ENCODE measurements around the gene SMYD2. TPM values are rescaled to one million over a fixed set of nuclear protein-coding genes. Genes with fewer than 3 reads are reported as not detected.

Gene SMYD2
- total and polyA plus RNA-seq, 10 of the 15 experiments (the other 5 are each of a cell fraction or from before 2014, with no cell fraction given) = 8.3 to 55.7 (median 26.4) TPM

DNA sequence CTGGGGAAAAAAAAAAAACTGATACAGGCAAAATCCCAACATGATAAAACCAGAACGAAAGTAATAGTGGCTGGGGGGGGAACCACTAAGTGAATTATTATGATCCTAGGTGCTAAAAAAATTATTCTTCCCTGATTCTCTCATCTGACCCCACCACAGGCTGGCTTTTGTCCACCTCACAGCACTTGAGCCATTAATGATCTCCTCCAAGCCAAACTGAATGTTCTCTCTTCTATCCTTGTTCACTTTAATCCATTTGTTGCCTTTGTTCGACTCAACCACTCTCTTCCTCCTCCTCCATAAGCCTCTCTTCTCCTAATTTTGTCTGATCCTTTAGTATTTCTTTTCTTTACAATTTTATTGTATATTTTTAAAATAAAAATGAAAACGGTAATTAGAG, 16.0 kb upstream of the SMYD2 start (continued):
- TF ChIP-seq, protein P1, sequence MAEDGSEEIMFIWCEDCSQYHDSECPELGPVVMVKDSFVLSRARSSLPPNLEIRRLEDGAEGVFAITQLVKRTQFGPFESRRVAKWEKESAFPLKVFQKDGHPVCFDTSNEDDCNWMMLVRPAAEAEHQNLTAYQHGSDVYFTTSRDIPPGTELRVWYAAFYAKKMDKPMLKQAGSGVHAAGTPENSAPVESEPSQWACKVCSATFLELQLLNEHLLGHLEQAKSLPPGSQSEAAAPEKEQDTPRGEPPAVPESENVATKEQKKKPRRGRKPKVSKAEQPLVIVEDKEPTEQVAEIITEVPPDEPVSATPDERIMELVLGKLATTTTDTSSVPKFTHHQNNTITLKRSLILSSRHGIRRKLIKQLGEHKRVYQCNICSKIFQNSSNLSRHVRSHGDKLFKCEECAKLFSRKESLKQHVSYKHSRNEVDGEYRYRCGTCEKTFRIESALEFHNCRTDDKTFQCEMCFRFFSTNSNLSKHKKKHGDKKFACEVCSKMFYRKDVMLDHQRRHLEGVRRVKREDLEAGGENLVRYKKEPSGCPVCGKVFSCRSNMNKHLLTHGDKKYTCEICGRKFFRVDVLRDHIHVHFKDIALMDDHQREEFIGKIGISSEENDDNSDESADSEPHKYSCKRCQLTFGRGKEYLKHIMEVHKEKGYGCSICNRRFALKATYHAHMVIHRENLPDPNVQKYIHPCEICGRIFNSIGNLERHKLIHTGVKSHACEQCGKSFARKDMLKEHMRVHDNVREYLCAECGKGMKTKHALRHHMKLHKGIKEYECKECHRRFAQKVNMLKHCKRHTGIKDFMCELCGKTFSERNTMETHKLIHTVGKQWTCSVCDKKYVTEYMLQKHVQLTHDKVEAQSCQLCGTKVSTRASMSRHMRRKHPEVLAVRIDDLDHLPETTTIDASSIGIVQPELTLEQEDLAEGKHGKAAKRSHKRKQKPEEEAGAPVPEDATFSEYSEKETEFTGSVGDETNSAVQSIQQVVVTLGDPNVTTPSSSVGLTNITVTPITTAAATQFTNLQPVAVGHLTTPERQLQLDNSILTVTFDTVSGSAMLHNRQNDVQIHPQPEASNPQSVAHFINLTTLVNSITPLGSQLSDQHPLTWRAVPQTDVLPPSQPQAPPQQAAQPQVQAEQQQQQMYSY (CRISPR knock-in tag; IDR thresholded peaks at IDR 0.05) = no peak
- TF ChIP-seq SIX5 (IDR thresholded peaks at IDR 0.05; ENCODE audit: low read depth, low read length, severe bottlenecking) (no peak), MTA3 (IDR thresholded peaks at IDR 0.05; ENCODE audit: borderline replicate concordance, low read length) (no peak), CHD2 (IDR thresholded peaks at IDR 0.05; ENCODE audit: borderline replicate concordance, low read depth, low read length) (no peak)

DNA sequence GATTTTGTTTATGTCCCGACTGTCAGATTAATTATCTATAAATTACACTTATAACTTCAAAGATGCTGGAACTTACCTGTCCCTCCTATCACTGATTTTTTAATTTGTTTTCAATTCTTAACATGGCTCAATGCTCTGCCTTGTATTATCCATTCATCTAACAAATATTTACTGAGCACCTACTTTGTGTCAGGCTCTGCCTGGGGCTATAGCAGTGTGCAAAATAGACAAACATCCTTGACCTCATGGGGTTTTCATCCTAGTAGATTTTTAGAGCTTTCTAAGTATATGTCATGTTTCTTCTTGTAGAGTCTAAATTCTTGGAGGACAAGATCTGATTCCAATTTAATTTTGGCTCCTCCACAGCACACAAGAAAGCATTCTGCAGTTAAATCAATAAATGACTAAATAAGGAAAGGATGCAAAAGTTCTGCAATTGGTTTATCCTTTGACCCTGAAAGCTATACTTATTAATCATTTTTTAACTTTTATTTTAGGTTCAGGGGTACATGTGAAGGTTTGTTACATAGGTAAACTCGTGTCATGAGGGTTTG, 10.8 kb upstream of the SMYD2 start:
- Histone ChIP-seq H2AFZ (ENCODE audit: control insufficient read depth, low read depth, low read length) (no peak overlapping the region), H3K9me3 (replicated peaks; ENCODE audit: control insufficient read depth, insufficient read depth, low read length) (no peaks in the 10 kb centered on the region; the same call in 2 of the 3 replicates), H3K4me3 (no peak overlapping the region), H3K27me3 (replicated peaks in 1 of 2; ENCODE audit: control insufficient read depth in 2 of 2, insufficient read depth in 2 of 2, low read length in 1 of 2) (no peaks in the 10 kb centered on the region; a peak in 1 of 4 replicates), H3K79me2 (ENCODE audit: control insufficient read depth, insufficient read depth, low read length) (no peaks in the 10 kb centered on the region), H3K27ac (ENCODE audit: control insufficient read depth, insufficient read depth) (no peak overlapping the region), H3K36me3 (ENCODE audit: control insufficient read depth in 2 of 2, insufficient read depth in 2 of 2, low read length in 1 of 2) (no peaks in the 10 kb centered on the region), H3K4me2 (ENCODE audit: control insufficient read depth, insufficient read depth) (no peak overlapping the region), H3K4me1 (ENCODE audit: control insufficient read depth, insufficient read depth, low read length) (no peaks in the 10 kb centered on the region), H3K9ac (ENCODE audit: control insufficient read depth, insufficient read depth, low read length) (no peak overlapping the region), H4K20me1 (ENCODE audit: control insufficient read depth, insufficient read depth) (no peaks in the 10 kb centered on the region)
- ChIA-PET POLR2A (no interaction called here), SMC1A (ENCODE audit: uncharacterized antibody, unreplicated experiment) (interaction anchor here (2.7 to 5.0 kb wide), 2 partner anchors 57 to 62 kb away, joined by 11 to 52 read pairs; no protein-coding TSS in a partner anchor), RAD21 (ENCODE audit: unreplicated experiment) (interaction anchor here (1.0 kb wide), 1 partner anchor 9 kb away, joined by 3 read pairs; no protein-coding TSS in a partner anchor), CTCF (interaction anchor here (1.0 to 5.3 kb wide), 8 partner anchors 9 to 314 kb away, joined by 3 to 91 read pairs (median 4); no protein-coding TSS in a partner anchor)
- intact Hi-C loops (cut with micrococcal nuclease; ENCODE audit: unreplicated experiment) = no loop called here
- WGBS (ENCODE audit: insufficient coverage, insufficient replicate concordance, low lambda C conversion rate, missing lambda C conversion rate) = 49% methylated on average over 2 of the region's 2 CpGs
- ATAC-seq (no peak), FAIRE-seq (no peak), DNase-seq (ENCODE audit: low read depth, low spot score) (no peak)
- in situ Hi-C loops (cut with MboI) = no loop called here
- no TSS peak for BruUV-seq (replicated peaks)
- TF ChIP-seq YBX1 (IDR thresholded peaks at IDR 0.05) (no peak), NRF1 (conservative IDR thresholded peaks at IDR 0.05; ENCODE audit: low read depth, low read length) (no peak), ZBED1 (IDR thresholded peaks at IDR 0.05; ENCODE audit: borderline replicate concordance) (no peak), WRNIP1 (IDR thresholded peaks at IDR 0.05; ENCODE audit: borderline replicate concordance, low read depth, low read length) (no peak), EED (IDR thresholded peaks at IDR 0.05; ENCODE audit: low read depth) (no peak), LARP7 (IDR thresholded peaks at IDR 0.05) (no peak), EZH2 (IDR thresholded peaks at IDR 0.05; ENCODE audit: borderline replicate concordance, control insufficient read depth, low read depth, low read length) (no peak), CREM (IDR thresholded peaks at IDR 0.05; ENCODE audit: low read depth) (no peak), HCFC1 (IDR thresholded peaks at IDR 0.05; ENCODE audit: low read length) (no peak)
- TF ChIP-seq, protein P2, sequence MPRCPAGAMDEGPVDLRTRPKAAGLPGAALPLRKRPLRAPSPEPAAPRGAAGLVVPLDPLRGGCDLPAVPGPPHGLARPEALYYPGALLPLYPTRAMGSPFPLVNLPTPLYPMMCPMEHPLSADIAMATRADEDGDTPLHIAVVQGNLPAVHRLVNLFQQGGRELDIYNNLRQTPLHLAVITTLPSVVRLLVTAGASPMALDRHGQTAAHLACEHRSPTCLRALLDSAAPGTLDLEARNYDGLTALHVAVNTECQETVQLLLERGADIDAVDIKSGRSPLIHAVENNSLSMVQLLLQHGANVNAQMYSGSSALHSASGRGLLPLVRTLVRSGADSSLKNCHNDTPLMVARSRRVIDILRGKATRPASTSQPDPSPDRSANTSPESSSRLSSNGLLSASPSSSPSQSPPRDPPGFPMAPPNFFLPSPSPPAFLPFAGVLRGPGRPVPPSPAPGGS (IDR thresholded peaks at IDR 0.05; ENCODE audit: borderline replicate concordance, insufficient read depth, low read depth, low read length, poor library complexity, severe bottlenecking) = no peak
- TF ChIP-seq, protein P3, sequence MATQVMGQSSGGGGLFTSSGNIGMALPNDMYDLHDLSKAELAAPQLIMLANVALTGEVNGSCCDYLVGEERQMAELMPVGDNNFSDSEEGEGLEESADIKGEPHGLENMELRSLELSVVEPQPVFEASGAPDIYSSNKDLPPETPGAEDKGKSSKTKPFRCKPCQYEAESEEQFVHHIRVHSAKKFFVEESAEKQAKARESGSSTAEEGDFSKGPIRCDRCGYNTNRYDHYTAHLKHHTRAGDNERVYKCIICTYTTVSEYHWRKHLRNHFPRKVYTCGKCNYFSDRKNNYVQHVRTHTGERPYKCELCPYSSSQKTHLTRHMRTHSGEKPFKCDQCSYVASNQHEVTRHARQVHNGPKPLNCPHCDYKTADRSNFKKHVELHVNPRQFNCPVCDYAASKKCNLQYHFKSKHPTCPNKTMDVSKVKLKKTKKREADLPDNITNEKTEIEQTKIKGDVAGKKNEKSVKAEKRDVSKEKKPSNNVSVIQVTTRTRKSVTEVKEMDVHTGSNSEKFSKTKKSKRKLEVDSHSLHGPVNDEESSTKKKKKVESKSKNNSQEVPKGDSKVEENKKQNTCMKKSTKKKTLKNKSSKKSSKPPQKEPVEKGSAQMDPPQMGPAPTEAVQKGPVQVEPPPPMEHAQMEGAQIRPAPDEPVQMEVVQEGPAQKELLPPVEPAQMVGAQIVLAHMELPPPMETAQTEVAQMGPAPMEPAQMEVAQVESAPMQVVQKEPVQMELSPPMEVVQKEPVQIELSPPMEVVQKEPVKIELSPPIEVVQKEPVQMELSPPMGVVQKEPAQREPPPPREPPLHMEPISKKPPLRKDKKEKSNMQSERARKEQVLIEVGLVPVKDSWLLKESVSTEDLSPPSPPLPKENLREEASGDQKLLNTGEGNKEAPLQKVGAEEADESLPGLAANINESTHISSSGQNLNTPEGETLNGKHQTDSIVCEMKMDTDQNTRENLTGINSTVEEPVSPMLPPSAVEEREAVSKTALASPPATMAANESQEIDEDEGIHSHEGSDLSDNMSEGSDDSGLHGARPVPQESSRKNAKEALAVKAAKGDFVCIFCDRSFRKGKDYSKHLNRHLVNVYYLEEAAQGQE (IDR thresholded peaks at IDR 0.05; ENCODE audit: low read depth, low read length) = no peak

All from GM12878 (cell line).